Vagina (tissue), 2 donors: Measurements from ENCODE around the gene CRYBA4.

Source experiments
- POLR2A ChIP-seq, 2 donors: fragments of 450-650 bp; IDR thresholded peaks; one replicate each; pipeline ENCODE4 v1.6.1; 2017; ENCODE audit warnings: antibody characterized with exemption in 2 of 2, mild to moderate bottlenecking in 2 of 2, moderate library complexity in 2 of 2
- POLR2AphosphoS5 ChIP-seq, 2 donors: sonication (generic); formaldehyde crosslinking; IDR thresholded peaks; one replicate each; pipeline ENCODE4 v1.9.0; 2017; ENCODE audit warnings: antibody characterized with exemption in 2 of 2, mild to moderate bottlenecking in 2 of 2, low read depth in 1 of 2; ENCODE audit not compliant: insufficient read depth in 1 of 2
- TF ChIP-seq, protein P1 (sequence below), 3 experiments: fragments of 450-650 bp in 2 of 3; fragments of 200-600 bp in 1 of 3; sonication (generic) in 1 of 3; IDR thresholded peaks; one replicate each; pipeline ENCODE4 v1.5.1; 2017 to 2019; ENCODE audit warnings: antibody characterized with exemption in 3 of 3, mild to moderate bottlenecking in 2 of 3, moderate library complexity in 2 of 3

DNA sequence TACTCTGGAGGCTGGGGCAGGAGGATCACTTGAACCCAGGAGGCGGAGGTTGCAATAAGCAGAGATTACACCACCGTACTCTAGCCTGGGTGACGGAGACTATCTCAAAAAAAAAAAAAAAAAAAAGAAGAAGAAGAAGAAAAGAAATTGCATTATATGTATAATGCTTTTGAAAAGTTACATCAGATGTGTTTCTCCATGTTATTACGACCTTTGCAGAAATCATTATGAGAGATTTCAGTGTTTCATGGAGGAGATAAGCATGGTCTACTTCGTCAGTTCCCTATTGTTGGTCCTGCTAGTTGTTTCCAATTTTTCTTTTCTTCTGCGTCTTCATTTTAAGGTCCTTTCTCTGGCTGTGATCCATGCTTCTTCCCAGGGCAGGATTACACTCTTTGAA is 38.6 kb downstream of the CRYBA4 start:
- TF ChIP-seq, protein P1, sequence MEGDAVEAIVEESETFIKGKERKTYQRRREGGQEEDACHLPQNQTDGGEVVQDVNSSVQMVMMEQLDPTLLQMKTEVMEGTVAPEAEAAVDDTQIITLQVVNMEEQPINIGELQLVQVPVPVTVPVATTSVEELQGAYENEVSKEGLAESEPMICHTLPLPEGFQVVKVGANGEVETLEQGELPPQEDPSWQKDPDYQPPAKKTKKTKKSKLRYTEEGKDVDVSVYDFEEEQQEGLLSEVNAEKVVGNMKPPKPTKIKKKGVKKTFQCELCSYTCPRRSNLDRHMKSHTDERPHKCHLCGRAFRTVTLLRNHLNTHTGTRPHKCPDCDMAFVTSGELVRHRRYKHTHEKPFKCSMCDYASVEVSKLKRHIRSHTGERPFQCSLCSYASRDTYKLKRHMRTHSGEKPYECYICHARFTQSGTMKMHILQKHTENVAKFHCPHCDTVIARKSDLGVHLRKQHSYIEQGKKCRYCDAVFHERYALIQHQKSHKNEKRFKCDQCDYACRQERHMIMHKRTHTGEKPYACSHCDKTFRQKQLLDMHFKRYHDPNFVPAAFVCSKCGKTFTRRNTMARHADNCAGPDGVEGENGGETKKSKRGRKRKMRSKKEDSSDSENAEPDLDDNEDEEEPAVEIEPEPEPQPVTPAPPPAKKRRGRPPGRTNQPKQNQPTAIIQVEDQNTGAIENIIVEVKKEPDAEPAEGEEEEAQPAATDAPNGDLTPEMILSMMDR (IDR thresholded peaks at IDR 0.05) = no peak
- TF ChIP-seq POLR2A (IDR thresholded peaks at IDR 0.05) = no peak
- TF ChIP-seq POLR2AphosphoS5 (IDR thresholded peaks at IDR 0.05; ENCODE audit: insufficient read depth in 1 of 2, low read depth in 1 of 2) = no peak
